ENCODE measurements around the gene CDK5RAP1. TPM values are rescaled to one million over a fixed set of nuclear protein-coding genes. Genes with fewer than 3 reads are reported as not detected.

Gene CDK5RAP1
- total RNA-seq, 1 donor: 22.5 TPM

Other genes with a start within 250 kb of the CDK5RAP1 start
- gene BPIFA2, start 233.4 kb downstream of the CDK5RAP1 start, total RNA-seq: not detected in 2 replicates
- not detected in 2 replicates for gene BPIFA3, start 184.2 kb downstream of the CDK5RAP1 start, total RNA-seq
- gene BPIFA1, start 165.5 kb downstream of the CDK5RAP1 start, total RNA-seq: not detected in 2 replicates
- not detected in 2 replicates for gene BPIFB1, start 118.3 kb downstream of the CDK5RAP1 start, total RNA-seq
- 6.0 and 20.3 TPM in 2 replicates for gene SNTA1, start 42.2 kb upstream of the CDK5RAP1 start, total RNA-seq
- 4.8 and 5.6 TPM in 2 replicates for gene CBFA2T2, start 88.6 kb upstream of the CDK5RAP1 start, total RNA-seq

All from fibroblast of villous mesenchyme (primary cell).